MCF 10A (cell line): ENCODE data around the gene RCOR1. TPM values are rescaled to one million over a fixed set of nuclear protein-coding genes. Genes with fewer than 3 reads are reported as not detected.
A peak's percentile ranks its signal among the peaks of the same experiment; 100 is the strongest.

Experiments
- BruUV-seq: library from RNA; stranded (reverse); fragments of 400-500 nt; replicated peaks from 2 replicates; lab custom pipeline; 2021; lab: Mats Ljungman, UMichigan
- CTCF ChIA-PET: fragments of 300-600 bp; sonication (Branson Sonifier 250); formaldehyde crosslinking; extraction: SDS; loops from one replicate; lab custom pipeline; 2021; ENCODE audit warnings: antibody characterized with exemption, inconsistent platforms; lab: Yijun Ruan, JAX
- POLR2A ChIA-PET: fragments of 300-600, 350-650 bp; sonication (Branson Sonifier 250); formaldehyde crosslinking; extraction: SDS; loops from one replicate; lab custom pipeline; 2020; ENCODE audit warnings: antibody characterized with exemption, inconsistent platforms; lab: Yijun Ruan, JAX
- DNase-seq: peaks from one replicate; pipeline ENCODE4 v3.0.0-alpha.2; 2018; ENCODE audit not compliant: unreplicated experiment
- H3K27ac Mint-ChIP-seq: one replicate; pipeline ENCODE4 v1.8.0; 2022; ENCODE audit warnings: mild to moderate bottlenecking, low read depth, mixed read lengths; ENCODE audit not compliant: unreplicated experiment
- H3K27me3 Mint-ChIP-seq: one replicate; pipeline ENCODE4 v1.8.0; 2022; ENCODE audit warnings: mixed read lengths; ENCODE audit not compliant: insufficient read depth, unreplicated experiment
- H3K36me3 Mint-ChIP-seq: one replicate; pipeline ENCODE4 v1.8.0; 2022; ENCODE audit warnings: mild to moderate bottlenecking, moderate library complexity, mixed read lengths; ENCODE audit not compliant: insufficient read depth, unreplicated experiment
- H3K4me1 Mint-ChIP-seq: one replicate; pipeline ENCODE4 v1.8.0; 2022; ENCODE audit warnings: mixed read lengths; ENCODE audit not compliant: insufficient read depth, unreplicated experiment
- H3K4me3 Mint-ChIP-seq: one replicate; pipeline ENCODE4 v1.8.0; 2022; ENCODE audit warnings: mild to moderate bottlenecking, moderate library complexity, mixed read lengths; ENCODE audit not compliant: unreplicated experiment
- H3K9me3 Mint-ChIP-seq: one replicate; pipeline ENCODE4 v1.8.0; 2022; ENCODE audit warnings: mixed read lengths; ENCODE audit not compliant: unreplicated experiment
- intact Hi-C: fragments of 100-400 bp; cut with micrococcal nuclease; formaldehyde crosslinking; loops from 2 replicates; pipeline ENCODE4 v1.14.1; 2022
- total RNA-seq: library from RNA; stranded (reverse); gene quantifications from 2 replicates; pipeline ENCODE4 v1.2.3, GENCODE V29; 2022
- TF ChIP-seq, protein P1 (sequence below): fragments of 200-600 bp; IDR thresholded peaks from one replicate; pipeline ENCODE4 v1.8.0; 2022; ENCODE audit warnings: antibody characterized with exemption, mild to moderate bottlenecking; ENCODE audit not compliant: unreplicated experiment

The RCOR1 gene
- total RNA-seq, 1 experiment from 2014 or later = 45.6 TPM

DNA sequence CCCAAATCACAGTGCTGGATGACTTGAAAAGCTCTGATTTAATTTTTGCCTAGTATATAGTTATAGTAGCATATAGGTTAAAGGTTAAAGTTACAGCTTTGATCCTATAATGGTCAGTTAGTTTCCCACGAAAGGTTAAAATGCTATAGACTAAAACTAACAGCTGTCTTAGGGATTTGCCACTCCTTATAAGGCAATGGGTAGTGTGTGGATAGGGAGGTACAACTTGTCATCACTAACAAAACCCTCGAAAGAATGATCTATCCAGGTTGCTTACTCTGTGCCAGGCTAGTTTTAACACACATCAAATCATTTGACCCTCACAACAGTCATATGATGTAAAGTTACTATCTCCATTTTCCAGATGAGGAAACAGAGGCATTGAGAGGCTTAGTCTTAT is 11.7 kb downstream of the RCOR1 start:
- intact Hi-C loops = no loop called here
- no TSS peak for BruUV-seq
- Mint-ChIP-seq H3K4me1 (peaks cover 35% of the 10 kb centered on the region), H3K9me3 (no peaks in the 10 kb centered on the region), H3K27ac (peak overlapping the region; percentile 90), H3K27me3 (no peaks in the 10 kb centered on the region), H3K36me3 (peaks cover 27% of the 10 kb centered on the region), H3K4me3 (no peak overlapping the region)
- TF ChIP-seq, protein P1, sequence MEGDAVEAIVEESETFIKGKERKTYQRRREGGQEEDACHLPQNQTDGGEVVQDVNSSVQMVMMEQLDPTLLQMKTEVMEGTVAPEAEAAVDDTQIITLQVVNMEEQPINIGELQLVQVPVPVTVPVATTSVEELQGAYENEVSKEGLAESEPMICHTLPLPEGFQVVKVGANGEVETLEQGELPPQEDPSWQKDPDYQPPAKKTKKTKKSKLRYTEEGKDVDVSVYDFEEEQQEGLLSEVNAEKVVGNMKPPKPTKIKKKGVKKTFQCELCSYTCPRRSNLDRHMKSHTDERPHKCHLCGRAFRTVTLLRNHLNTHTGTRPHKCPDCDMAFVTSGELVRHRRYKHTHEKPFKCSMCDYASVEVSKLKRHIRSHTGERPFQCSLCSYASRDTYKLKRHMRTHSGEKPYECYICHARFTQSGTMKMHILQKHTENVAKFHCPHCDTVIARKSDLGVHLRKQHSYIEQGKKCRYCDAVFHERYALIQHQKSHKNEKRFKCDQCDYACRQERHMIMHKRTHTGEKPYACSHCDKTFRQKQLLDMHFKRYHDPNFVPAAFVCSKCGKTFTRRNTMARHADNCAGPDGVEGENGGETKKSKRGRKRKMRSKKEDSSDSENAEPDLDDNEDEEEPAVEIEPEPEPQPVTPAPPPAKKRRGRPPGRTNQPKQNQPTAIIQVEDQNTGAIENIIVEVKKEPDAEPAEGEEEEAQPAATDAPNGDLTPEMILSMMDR = no peak
- DNase-seq = no peak
- ChIA-PET CTCF (interaction anchor here (0.7 to 3.0 kb wide), 2 partner anchors 9 to 45 kb away, joined by 3 to 33 read pairs; no protein-coding TSS in a partner anchor), POLR2A (interaction anchor here (0.5 to 3.7 kb wide), 10 partner anchors 9 to 90 kb away, joined by 3 to 49 read pairs (median 4); no protein-coding TSS in a partner anchor)

DNA sequence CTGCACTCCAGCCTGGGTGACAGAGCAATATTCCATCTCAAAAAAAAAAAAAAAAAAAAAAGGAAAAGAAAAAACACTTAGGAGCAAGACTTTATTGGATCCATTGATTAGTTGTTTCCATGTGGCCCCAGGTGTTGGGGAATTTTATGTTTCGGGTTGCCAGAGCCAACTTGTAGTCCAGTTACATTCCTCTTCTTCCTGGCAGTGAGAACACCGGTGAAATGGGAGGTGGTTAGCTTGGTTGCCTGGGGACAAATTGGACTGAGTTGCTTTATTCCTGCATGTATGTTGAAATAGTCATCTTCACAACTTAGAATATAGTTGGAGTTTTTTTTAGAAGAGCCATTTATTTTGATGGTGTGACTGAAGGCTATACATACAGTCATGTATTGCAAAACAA is 12.6 kb downstream of the RCOR1 start:
- ChIA-PET CTCF (interaction anchor here (3.0 kb wide), 1 partner anchor 10 kb away, joined by 33 read pairs; no protein-coding TSS in a partner anchor), POLR2A (interaction anchor here (0.7 to 3.7 kb wide), 11 partner anchors 8 to 91 kb away, joined by 3 to 49 read pairs (median 3); no protein-coding TSS in a partner anchor)
- Mint-ChIP-seq H3K9me3 (no peaks in the 10 kb centered on the region), H3K27ac (peak overlapping the region; percentile 90), H3K27me3 (no peaks in the 10 kb centered on the region), H3K36me3 (peaks cover 27% of the 10 kb centered on the region), H3K4me3 (peak overlapping the region; percentile 50), H3K4me1 (peaks cover 35% of the 10 kb centered on the region)
- no TSS peak for BruUV-seq
- DNase-seq = peak; percentile 90
- TF ChIP-seq, protein P1 = no peak
- intact Hi-C loops = no loop called here

DNA sequence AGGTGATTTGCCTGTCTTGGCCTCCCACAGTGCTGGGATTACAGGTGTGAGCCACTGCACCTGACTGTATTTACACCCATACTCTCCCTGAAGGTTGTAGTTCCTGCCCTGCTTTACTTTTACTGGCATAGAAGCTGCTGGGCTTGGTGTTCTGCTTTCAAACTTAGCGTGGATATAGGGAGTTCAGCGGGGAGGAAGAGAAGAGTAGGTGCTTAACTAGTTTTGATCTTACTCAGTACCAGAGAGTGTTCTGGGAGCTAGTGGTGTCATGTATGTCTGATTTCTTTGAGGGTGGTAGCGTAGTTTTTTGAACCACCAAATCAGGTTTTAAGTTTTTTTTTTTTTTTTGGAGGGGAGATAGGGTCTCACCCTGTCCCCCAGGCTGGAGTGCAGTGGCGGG is 13.8 kb downstream of the RCOR1 start:
- no peaks in the 10 kb centered on the region for H3K27me3 Mint-ChIP-seq
- H3K4me3 Mint-ChIP-seq = no peak overlapping the region

DNA sequence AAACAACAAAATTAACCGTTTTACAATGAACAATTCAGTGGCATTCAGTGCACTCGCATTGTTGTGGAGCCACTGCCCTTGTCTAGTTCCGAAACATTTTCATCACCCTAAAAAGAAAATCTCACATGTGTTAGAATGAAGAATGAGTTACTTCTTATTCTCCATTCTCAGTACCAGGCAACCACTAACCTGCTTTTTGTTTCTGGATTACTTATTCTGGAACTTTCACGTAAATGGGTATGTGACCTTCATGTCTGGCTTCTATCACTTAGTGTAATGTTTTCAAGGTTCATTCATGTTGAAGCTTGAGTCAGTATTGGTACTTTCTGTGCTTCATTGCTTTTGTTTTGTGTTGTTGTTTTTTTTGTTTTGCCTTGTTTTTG is 15.6 kb downstream of the RCOR1 start:
- TF ChIP-seq, protein P1 = no peak
- Mint-ChIP-seq H3K27me3 (no peaks in the 10 kb centered on the region), H3K36me3 (peaks cover 28% of the 10 kb centered on the region), H3K27ac (no peak overlapping the region), H3K9me3 (no peaks in the 10 kb centered on the region), H3K4me3 (no peak overlapping the region), H3K4me1 (peaks cover 21% of the 10 kb centered on the region)
- intact Hi-C loops = no loop called here
- CTCF ChIA-PET = interaction anchor here (0.7 to 2.7 kb wide), 3 partner anchors 14 to 170 kb away, joined by 3 to 20 read pairs (median 3); no protein-coding TSS in a partner anchor
- no TSS peak for BruUV-seq
- POLR2A ChIA-PET = interaction anchor here (3.9 kb wide), 1 partner anchor 13 kb away, joined by 18 read pairs; no protein-coding TSS in a partner anchor
- DNase-seq = no peak

More for the DNA sequence above, 13.8 kb downstream of the RCOR1 start:
- Mint-ChIP-seq H3K9me3 (no peaks in the 10 kb centered on the region), H3K4me1 (peaks cover 31% of the 10 kb centered on the region), H3K36me3 (peaks cover 28% of the 10 kb centered on the region), H3K27ac (peak overlapping the region; percentile 42)
- intact Hi-C loops = no loop called here
- no TSS peak for BruUV-seq
- TF ChIP-seq, protein P1 = no peak
- no peak for DNase-seq
- POLR2A ChIA-PET = interaction anchor here (3.9 kb wide), 1 partner anchor 11 kb away, joined by 18 read pairs; no protein-coding TSS in a partner anchor
- CTCF ChIA-PET = interaction anchor here (0.7 to 0.8 kb wide), 2 partner anchors 12 to 269 kb away, joined by 5 to 6 read pairs; no protein-coding TSS in a partner anchor
